ENCODE measurements around the gene PACS2. TPM values are rescaled to one million over a fixed set of nuclear protein-coding genes. Genes with fewer than 3 reads are reported as not detected.

PACS2 gene
- total RNA-seq, 1 experiment from 2014 or later = 65.6 TPM

- no peak for DNase-seq (ENCODE audit: low spot score)
These were observed 105.8 kb downstream of the PACS2 start for GRCh38 chr14:105420101-105420973.

- DNase-seq (ENCODE audit: low spot score) = no peak
These were observed 106.6 kb downstream of the PACS2 start for GRCh38 chr14:105420974-105421674.

- DNase-seq (ENCODE audit: low spot score) = no peak
These were observed 107.4 kb downstream of the PACS2 start for GRCh38 chr14:105421723-105422615.

- no peak for DNase-seq (ENCODE audit: low spot score)
These were observed 108.3 kb downstream of the PACS2 start for GRCh38 chr14:105422695-105423487.

GRCh38 chr14:105423488-105424195 is 109.1 kb downstream of the PACS2 start:
- DNase-seq (ENCODE audit: low spot score) = no peak

- DNase-seq (ENCODE audit: low spot score) = no peak
These were observed 110.3 kb downstream of the PACS2 start for GRCh38 chr14:105424861-105425260.

GRCh38 chr14:105425823-105426247 is 111.3 kb downstream of the PACS2 start:
- no peak for DNase-seq (ENCODE audit: low spot score)

- DNase-seq (ENCODE audit: low spot score) = no peak
These were observed 112.0 kb downstream of the PACS2 start for GRCh38 chr14:105426416-105427130.

- DNase-seq (ENCODE audit: low spot score) = no peak
These were observed 112.9 kb downstream of the PACS2 start for GRCh38 chr14:105427412-105427811.

GRCh38 chr14:105427936-105428485 is 113.5 kb downstream of the PACS2 start:
- no peak for DNase-seq (ENCODE audit: low spot score)

GRCh38 chr14:105430042-105430441 is 115.5 kb downstream of the PACS2 start:
- no peak for DNase-seq (ENCODE audit: low spot score)

- peak; percentile 28 for DNase-seq (ENCODE audit: low spot score)
These were observed 116.0 kb downstream of the PACS2 start for GRCh38 chr14:105430565-105430964.

- DNase-seq (ENCODE audit: low spot score) = no peak
These were observed 116.7 kb downstream of the PACS2 start for GRCh38 chr14:105431256-105431655.

GRCh38 chr14:105432657-105433056 is 118.1 kb downstream of the PACS2 start:
- no peak for DNase-seq (ENCODE audit: low spot score)

- DNase-seq (ENCODE audit: low spot score) = no peak
These were observed 118.6 kb downstream of the PACS2 start for GRCh38 chr14:105433161-105433605.

- DNase-seq (ENCODE audit: low spot score) = no peak
These were observed 121.9 kb downstream of the PACS2 start for GRCh38 chr14:105436402-105436801.

- DNase-seq (ENCODE audit: low spot score) = no peak
These were observed 122.6 kb downstream of the PACS2 start for GRCh38 chr14:105436891-105437722.

All from HT-29 (cell line).